ENCODE results near the gene SBDS. TPM values are rescaled to one million over a fixed set of nuclear protein-coding genes. Genes with fewer than 3 reads are reported as not detected.
A peak's percentile ranks its signal among the peaks of the same experiment; 100 is the strongest.
"Not testable (repeated sequence)": the region's sequence is repeated elsewhere in the genome, so short reads cannot be mapped to it uniquely, and the experiment has no call there.

SBDS gene
- total RNA-seq, 1 experiment from 2014 or later: 91.7 TPM

DNA sequence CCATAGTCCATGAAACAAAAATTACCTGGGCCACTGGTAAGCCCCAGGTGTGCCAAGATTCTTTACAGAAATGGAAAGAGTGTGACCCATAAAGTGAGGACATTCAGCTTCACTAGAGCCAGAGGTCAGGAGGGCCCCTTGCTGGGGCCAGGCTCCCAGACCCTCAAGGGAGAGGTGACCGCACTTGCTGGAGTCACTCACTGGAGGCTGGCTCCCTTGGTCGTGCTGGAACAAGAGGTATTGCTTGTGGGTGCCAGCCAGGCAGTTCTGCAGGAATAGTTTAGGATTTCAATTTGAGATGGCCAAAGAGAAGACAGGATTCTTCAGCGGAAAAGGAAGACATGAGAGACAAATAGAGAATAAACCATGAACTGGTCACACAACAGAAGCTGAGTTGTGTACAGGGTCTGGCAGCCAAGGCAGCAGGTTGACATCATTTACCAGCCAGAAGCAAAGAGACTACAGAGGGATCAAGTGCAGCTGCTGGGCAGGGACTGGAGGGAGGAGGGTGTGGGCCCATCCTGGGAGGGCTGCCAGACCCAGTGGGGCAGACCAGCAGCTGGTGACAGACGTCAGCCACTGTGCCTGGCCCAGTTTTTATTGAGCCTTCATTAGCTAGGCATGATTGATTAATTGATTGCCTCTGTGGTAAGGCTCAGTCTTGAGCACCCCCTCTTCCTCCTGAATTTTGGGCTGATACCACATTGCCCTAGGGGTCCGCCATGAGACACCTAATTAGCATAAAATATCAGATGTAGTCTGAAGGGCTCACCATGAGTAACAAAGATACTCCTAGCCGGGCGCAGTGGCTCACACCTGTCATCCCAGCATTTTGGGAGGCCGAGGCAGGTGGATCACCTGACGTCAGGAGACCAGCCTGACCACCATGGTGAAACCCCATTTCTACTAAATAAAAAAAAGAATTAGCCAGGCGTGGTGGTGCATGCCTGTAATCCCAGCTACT, 41.3 kb upstream of the SBDS start:
- intact Hi-C loops (cut with micrococcal nuclease); H3K4me2 ChIP-seq (ENCODE audit: low read length); H3K9ac ChIP-seq (ENCODE audit: low read length); H2AFZ ChIP-seq (ENCODE audit: low read length); H3K36me3 ChIP-seq (ENCODE audit: low read depth, low read length); CTCF ChIA-PET; DNase-seq; H3K4me3 ChIP-seq (ENCODE audit: low read length); H3F3A ChIP-seq (ENCODE audit: low read length, unreplicated experiment); H3K27me3 ChIP-seq (ENCODE audit: low read length); BruUV-seq (replicated peaks); H4K20me1 ChIP-seq (ENCODE audit: low read length); H3K9me2 ChIP-seq (replicated peaks; ENCODE audit: low read length); H3K9me3 ChIP-seq (ENCODE audit: low read length); H3K27ac ChIP-seq (ENCODE audit: low read length); H3K79me2 ChIP-seq (ENCODE audit: low read length); H3K4me1 ChIP-seq (ENCODE audit: insufficient read depth, low read length): not testable (repeated sequence)
- ATAC-seq: 0 out of 2 replicates have a peak, but pooled peaks have one; percentile 38
- POLR2A ChIA-PET (ENCODE audit: unreplicated experiment): interaction anchor here (0.7 kb wide), 1 partner anchor 408 kb away, joined by 22 read pairs; the partner anchor contains the start of gene KCTD7

DNA sequence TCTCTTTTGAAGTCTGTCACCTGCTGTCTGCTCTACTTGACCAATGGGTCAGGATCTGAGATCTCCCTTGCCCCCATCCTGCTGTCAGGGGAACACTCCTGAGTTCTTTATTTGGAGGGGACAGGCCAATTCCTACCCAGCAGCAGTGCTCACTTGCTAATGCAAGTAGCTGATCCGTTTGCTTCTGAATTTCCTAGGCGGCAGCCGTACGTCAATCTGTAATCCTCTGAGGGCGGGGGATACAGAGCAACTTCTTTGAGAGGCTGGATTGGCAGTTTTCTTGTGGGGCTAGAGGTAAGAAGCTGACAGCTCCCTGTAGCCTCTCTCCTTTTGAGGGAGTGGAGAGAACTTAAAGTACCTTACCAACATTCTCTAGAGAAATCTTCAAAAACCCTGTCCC, 37.9 kb upstream of the SBDS start:
- ATAC-seq: no peak
- Histone ChIP-seq H3K4me3 (ENCODE audit: low read length) (no peak overlapping the region), H3K27ac (ENCODE audit: low read length) (no peak overlapping the region), H2AFZ (ENCODE audit: low read length) (no peak overlapping the region), H3K36me3 (ENCODE audit: low read depth, low read length) (peaks cover 8% of the 10 kb centered on the region), H3K4me1 (ENCODE audit: insufficient read depth, low read length) (no peaks in the 10 kb centered on the region), H3K4me2 (ENCODE audit: low read length) (no peak overlapping the region), H3K9me2 (replicated peaks; ENCODE audit: low read length) (no peaks in the 10 kb centered on the region), H3F3A (ENCODE audit: low read length, unreplicated experiment) (no peaks in the 10 kb centered on the region), H4K20me1 (ENCODE audit: low read length) (no peaks in the 10 kb centered on the region), H3K9ac (ENCODE audit: low read length) (no peak overlapping the region), H3K9me3 (ENCODE audit: low read length) (no peaks in the 10 kb centered on the region), H3K79me2 (ENCODE audit: low read length) (no peaks in the 10 kb centered on the region), H3K27me3 (ENCODE audit: low read length) (no peaks in the 10 kb centered on the region)
- ChIA-PET CTCF (no interaction called here), POLR2A (ENCODE audit: unreplicated experiment) (no interaction called here)
- no peak for DNase-seq
- intact Hi-C loops (cut with micrococcal nuclease): no loop called here
- no TSS peak for BruUV-seq (replicated peaks)
- TF ChIP-seq EZH2phosphoT487 (IDR thresholded peaks at IDR 0.05; ENCODE audit: borderline replicate concordance, low read length): no peak
- TF ChIP-seq EZH2 (IDR thresholded peaks at IDR 0.05; ENCODE audit: low read length, unreplicated experiment): no peak
- TF ChIP-seq, protein P1, sequence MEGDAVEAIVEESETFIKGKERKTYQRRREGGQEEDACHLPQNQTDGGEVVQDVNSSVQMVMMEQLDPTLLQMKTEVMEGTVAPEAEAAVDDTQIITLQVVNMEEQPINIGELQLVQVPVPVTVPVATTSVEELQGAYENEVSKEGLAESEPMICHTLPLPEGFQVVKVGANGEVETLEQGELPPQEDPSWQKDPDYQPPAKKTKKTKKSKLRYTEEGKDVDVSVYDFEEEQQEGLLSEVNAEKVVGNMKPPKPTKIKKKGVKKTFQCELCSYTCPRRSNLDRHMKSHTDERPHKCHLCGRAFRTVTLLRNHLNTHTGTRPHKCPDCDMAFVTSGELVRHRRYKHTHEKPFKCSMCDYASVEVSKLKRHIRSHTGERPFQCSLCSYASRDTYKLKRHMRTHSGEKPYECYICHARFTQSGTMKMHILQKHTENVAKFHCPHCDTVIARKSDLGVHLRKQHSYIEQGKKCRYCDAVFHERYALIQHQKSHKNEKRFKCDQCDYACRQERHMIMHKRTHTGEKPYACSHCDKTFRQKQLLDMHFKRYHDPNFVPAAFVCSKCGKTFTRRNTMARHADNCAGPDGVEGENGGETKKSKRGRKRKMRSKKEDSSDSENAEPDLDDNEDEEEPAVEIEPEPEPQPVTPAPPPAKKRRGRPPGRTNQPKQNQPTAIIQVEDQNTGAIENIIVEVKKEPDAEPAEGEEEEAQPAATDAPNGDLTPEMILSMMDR (conservative IDR thresholded peaks at IDR 0.05; ENCODE audit: low read depth, low read length): no peak

DNA sequence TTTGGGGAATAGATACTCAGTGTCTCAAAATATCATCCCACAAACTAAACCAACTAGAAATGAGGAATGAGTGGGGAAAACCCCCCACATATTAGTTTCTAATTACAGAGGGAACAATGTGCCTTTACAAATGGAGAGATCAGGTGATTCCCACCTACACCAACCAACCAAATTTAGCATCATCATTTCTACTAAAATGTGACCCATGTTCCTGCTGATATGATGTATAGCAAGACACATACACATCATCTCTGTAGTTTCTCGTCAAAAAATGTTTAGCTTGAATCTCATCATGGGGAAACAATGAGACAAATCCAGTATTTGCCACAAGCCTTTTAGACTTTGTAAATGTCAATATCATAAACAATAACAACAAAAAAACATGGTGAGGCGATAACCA, 36.3 kb upstream of the SBDS start:
- H4K20me1 ChIP-seq (ENCODE audit: low read length); H3K4me2 ChIP-seq (ENCODE audit: low read length); H3K9me3 ChIP-seq (ENCODE audit: low read length); BruUV-seq (replicated peaks); H3K4me3 ChIP-seq (ENCODE audit: low read length); ATAC-seq; H3K9me2 ChIP-seq (replicated peaks; ENCODE audit: low read length); H2AFZ ChIP-seq (ENCODE audit: low read length); POLR2A ChIA-PET (ENCODE audit: unreplicated experiment); DNase-seq; CTCF ChIA-PET; H3K79me2 ChIP-seq (ENCODE audit: low read length); H3F3A ChIP-seq (ENCODE audit: low read length, unreplicated experiment); intact Hi-C loops (cut with micrococcal nuclease); H3K4me1 ChIP-seq (ENCODE audit: insufficient read depth, low read length); H3K9ac ChIP-seq (ENCODE audit: low read length); H3K27me3 ChIP-seq (ENCODE audit: low read length); H3K36me3 ChIP-seq (ENCODE audit: low read depth, low read length); H3K27ac ChIP-seq (ENCODE audit: low read length): not testable (repeated sequence)

DNA sequence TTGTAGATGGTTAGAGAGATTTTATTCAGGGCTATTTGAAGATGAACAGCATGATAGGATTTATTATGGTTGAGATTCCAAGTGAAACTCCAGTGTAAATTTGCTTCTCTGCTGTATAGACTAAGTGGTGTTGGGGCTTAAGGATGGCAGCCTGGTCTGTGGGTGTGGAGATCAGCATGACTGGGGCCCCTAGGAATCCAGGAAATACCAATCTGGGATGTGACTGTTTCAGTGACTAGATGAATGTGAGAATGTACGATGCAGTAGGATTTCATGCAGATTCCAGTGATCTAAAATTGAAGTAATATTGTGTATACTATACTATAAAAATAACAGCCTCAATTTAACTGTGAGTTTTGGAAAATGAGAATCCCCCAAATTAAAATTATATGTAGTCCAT, 30.1 kb upstream of the SBDS start:
- CTCF ChIA-PET: interaction anchor here (0.6 kb wide), 1 partner anchor 30 kb away, joined by 3 read pairs; the partner anchor contains the start of gene SBDS
- H3K9ac ChIP-seq (ENCODE audit: low read length); H3K4me3 ChIP-seq (ENCODE audit: low read length); H3K9me3 ChIP-seq (ENCODE audit: low read length); H3K9me2 ChIP-seq (replicated peaks; ENCODE audit: low read length); POLR2A ChIA-PET (ENCODE audit: unreplicated experiment); H3F3A ChIP-seq (ENCODE audit: low read length, unreplicated experiment); BruUV-seq (replicated peaks); intact Hi-C loops (cut with micrococcal nuclease); H3K4me1 ChIP-seq (ENCODE audit: insufficient read depth, low read length); H3K4me2 ChIP-seq (ENCODE audit: low read length); H4K20me1 ChIP-seq (ENCODE audit: low read length); H3K27ac ChIP-seq (ENCODE audit: low read length); H3K79me2 ChIP-seq (ENCODE audit: low read length); H2AFZ ChIP-seq (ENCODE audit: low read length); H3K27me3 ChIP-seq (ENCODE audit: low read length): not testable (repeated sequence)
- ATAC-seq: peak; percentile 97
- peaks cover 16% of the 10 kb centered on the region for H3K36me3 ChIP-seq (ENCODE audit: low read depth, low read length)
- DNase-seq: peak; percentile 13

All from PC-3 (cell line).